NCI-H510A (cell line): ENCODE measurements around the gene OPCML.

Experiments
- DNase-seq: peaks from one replicate; lab custom pipeline; 2025; lab: John Stamatoyannopoulos, UW

Gene OPCML

DNA sequence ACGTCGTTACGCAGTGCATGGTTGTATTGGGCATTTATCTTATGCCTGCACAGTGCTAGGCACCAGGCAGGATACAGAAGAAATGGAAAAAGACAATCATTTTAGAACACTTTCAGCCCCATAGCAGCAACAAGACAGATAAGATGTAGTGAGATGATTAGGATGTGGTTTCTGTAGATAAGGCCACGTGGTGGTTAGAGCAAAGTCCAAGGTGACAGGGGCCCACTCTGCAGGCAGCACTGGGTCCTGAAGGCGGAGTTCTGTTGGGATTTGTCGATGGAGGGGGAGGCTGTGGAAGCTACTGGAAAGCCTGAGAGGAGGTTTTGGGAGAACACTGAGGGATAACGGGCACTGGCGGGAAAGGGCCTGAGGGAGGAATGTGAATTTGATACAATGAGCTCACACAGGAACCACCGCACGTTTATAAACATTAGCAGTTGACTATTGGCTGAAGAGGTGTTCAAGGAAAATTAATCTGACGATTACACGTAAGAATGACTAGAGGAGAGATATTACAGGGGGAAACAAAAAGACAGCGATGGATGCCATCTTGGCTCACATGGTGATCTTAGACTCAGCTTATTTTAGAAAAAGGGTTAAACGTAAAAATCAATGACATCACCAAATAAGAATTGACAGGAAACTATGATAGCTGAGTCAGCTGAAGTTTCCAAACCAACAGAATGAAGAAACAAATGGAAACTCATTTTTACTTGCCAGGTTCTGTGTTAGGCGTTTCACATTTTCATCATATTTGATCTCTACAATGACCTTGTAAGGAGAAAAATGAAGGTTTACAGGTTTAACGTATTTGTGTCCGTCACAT, 551.0 kb downstream of the OPCML start:
- no peak for DNase-seq

GRCh38 chr11:132980670-132981069, 551.6 kb downstream of the OPCML start:
- peak; percentile 24 for DNase-seq

DNA sequence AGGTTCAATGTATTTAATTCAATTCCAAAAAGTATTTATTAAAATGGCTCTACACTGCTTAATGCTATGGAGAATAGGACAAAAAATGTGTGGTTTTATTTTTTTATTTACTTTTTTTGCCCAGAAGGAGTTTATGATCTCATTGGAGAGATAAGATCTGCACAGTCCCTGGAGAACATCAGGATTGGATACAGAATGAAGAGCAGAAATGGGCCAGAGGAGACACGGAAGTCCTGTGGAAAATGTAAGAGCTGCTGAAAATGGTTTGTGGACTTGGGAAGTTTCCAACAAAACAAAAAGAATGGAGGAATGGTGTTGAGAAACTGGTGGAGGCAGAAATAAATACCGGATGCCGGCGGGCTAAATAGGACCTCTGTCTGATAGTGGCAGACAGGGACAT, 554.6 kb downstream of the OPCML start:
- DNase-seq, result no peak

DNA sequence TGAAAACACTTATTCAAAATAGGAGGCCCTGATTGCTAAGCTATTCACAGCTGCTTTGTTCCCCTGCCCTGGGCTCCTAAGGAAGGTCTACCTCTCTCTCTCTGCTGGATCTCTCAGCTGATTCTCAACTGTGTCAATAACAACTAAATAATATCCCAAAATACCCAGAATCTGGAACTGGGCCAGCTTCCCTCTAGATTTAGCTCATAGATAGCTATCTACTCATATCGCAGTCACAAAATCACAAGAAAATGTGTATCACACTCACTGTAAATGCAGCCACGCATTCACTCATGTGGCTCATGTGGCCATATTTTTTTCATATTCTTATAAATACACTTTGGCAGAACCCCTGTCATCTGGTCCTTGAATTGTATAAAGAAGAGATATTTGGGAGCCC, 555.1 kb downstream of the OPCML start:
- no peak for DNase-seq

- no peak for DNase-seq
Measured at GRCh38 chr11:132976115-132976514, 556.2 kb downstream of the OPCML start.

DNA sequence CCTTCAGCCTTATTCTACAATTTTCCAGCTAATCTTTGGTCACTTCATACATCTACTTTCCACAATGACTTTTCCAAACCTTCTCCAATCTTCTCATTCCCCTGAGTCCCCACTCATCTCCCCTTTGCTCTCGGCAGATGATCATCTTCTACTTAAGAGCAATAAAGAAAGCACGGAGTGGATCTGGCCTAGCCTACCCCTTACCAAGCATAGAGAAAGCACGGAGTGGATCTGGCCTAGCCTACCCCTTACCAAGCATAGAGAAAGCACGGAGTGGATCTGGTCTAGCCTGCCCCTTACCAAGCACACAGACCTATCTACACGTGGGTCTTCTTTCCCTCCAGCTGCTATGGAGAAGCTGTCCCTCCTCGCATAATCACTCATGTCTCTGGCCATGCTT, 558.6 kb downstream of the OPCML start:
- no peak for DNase-seq

GRCh38 chr11:132972565-132972964, 559.7 kb downstream of the OPCML start:
- DNase-seq, result no peak

DNA sequence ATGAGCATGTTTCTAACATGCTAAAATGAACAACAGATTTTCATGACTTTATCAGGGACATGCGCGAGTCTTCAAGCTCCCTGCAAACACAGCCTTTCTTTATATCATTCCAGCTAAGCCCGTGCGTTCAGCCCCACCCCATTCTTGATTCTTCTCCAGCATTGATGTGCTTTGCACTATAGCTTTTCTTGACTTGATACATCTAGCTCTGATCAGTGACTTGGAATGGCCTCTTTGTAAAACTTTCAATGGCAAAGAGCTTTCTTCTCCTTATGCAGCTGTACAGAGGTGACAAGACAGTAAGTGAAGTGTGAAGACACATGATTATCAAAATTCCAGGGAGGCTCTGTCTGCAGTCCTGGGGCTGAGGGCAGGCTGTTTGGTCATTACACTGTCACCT, 561.0 kb downstream of the OPCML start:
- DNase-seq, result no peak

GRCh38 chr11:132969892-132970291, 562.4 kb downstream of the OPCML start:
- DNase-seq, result no peak

DNA sequence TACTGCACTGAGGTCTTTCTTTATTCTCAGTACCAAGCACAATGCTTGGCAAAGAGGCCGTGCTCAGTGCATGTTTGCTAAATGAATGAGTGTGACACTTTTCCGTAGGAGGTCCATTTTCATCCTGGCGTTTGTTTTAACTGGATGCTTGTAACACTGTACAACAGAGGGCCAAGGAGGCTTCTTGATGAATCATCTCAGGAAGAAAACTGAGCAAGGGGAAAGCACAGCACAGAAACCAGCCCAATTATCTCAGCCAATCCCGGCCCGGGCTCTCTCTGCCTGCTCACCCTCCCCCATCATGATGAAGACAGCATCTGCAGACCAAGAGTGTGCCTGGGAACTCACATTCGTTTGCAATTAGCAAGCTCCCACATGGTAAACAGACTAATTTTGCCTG, 570.3 kb downstream of the OPCML start:
- no peak for DNase-seq

DNA sequence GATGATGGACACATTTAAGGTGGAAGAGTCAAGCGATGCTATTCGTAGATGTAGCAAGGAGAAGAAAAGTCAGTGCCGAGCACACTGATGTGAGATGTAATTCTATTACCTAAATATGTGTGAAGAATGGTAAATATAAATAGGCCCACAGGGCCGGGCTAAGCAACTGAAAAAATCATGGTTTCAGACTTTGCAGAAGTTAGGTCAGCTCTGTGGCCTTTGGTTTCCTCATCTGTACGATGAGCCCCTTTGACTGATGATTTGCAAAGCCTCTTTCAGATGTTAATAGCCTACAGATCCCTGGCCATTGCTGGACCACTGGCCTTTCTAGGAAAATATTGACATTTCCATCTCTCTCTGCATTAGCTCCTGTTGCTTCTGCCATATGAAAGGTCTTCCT, 570.8 kb downstream of the OPCML start:
- no peak for DNase-seq

- DNase-seq, result no peak
Measured at GRCh38 chr11:132960273-132961078, 571.8 kb downstream of the OPCML start.

DNA sequence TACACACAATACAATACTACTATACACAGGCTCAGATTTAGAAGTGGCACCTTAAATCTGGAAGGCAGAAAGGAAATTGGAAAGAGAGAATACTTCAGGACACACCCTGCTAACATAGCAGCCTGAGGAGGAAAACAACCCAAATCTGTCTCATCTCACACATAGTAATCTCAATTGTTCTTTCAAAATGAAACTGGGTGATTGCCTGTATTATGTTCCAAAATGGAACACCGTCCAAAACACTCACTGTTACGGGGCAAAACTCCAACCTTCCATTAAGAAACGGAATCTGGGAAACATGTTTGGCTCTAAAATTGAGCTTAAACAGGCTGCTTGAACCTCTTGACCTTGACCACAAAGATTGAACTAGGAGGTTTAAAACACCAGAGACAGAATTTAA, 572.6 kb downstream of the OPCML start:
- DNase-seq, result no peak

DNA sequence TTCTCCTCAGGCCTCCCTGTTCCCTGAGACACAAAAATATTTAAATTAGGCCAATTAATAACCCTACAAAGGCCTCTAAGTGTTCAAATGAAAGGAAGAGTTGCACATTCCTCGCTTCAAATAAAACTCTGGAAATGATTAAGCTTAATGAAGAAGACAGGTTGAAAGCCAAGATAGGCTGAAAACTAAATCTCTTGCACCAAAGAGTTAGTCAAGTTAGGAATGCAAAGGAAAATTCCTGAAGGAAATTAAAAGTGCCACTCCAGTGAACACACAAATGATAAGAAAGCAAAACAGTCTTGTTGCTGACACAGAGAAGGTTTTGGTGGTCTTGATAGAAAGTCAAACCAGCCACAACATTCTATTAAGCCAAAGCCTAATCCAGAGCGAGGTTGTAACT, 574.4 kb downstream of the OPCML start:
- no peak for DNase-seq

DNA sequence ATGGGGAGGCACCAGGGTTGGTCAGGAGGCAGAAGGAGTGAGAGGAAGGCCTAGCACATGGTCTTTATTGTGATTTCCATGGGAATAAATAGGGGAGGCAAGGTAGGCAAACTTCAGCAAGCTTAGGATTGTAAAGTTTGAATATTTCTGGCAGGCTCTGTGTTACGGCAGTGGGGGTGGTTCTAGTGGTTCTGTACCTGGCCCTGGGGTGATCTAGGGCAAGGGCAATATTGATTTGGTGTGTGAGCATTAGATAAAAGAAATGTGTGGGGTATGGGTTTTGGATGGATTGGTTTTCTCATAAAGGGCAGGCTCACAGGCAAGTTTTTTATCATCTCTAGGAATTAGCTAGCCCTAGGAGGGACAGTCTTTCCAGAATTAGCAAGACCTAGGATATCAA, 584.0 kb downstream of the OPCML start:
- no peak for DNase-seq

DNA sequence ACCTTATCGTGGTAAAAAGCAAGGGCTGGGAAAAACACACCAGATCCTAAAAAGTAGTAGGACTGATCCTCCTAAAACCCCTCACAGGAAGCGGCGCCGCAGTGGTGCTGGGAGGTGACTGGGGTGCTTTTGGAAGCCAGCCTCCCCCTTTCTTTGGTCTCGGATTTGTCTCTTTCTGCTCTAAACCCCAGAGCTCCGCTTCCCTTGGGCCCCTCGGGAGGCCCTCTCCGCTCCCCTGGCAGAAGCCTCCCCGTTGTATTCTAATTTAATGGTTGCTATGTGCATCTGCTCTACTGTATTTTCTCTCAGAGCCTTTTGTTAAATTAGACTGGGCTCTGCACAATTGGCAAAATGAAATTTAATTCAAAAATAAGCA, 587.7 kb downstream of the OPCML start:
- DNase-seq, result no peak

GRCh38 chr11:132943706-132944568, 588.4 kb downstream of the OPCML start:
- DNase-seq, result peak; percentile 31

GRCh38 chr11:132943357-132943705, 589.0 kb downstream of the OPCML start:
- DNase-seq, result no peak

GRCh38 chr11:132942611-132943356, 589.5 kb downstream of the OPCML start:
- DNase-seq, result no peak

DNA sequence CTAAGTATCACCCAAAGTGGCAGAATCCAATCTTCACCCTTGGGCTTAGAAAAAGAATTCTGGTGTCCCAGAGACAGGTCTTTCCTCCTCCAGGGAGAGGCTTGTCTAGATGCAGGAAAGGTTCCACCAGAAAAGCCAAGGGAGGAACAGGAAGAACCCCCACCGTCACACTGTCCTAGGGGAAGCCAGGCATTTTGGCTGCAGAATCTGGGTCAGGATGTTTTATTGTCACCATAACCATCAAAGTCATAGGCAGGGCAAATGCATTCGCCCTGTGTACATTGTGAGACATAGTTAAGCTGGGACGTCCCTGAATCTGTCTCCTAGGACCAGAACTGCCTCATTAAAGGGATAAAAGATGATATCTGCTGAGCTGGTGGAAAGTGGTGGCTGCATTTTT, 590.5 kb downstream of the OPCML start:
- no peak for DNase-seq

DNA sequence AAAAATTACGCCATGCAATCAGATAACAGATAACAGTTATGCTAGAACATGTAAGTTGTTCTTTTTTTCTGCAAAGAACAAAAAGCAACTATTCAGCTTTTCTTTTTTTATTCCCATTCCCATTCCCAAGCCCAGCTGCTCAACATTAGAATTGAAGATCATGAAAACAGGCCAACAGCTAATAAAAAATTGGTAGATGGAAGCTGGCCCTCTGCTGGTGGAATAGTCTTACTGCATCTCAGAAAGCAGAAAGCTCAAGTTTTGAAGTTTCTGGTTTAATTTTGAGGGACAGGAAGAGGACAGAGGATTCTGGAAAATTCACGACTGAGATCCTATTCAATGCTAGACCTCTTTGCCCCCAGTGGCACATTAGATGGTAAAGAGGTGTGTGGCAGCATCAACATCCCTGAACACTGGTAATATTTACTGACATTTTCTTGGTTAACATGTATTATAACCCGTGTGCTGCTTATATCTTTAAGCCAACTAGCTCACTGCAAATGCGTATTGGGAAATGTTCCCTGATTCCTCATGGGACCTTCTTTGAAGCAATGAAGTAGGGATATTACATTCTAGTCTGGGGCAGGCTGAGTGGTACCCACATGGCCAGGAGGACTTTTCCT, 591.2 kb downstream of the OPCML start:
- DNase-seq, result peak; percentile 12
